GM21786 (cell line): ENCODE measurements around the gene GGN.

Experiments used
- ATAC-seq: cut with Tn5 transposase; IDR thresholded peaks from one replicate; pipeline ENCODE4 v1.9.1; 2021; ENCODE audit not compliant: unreplicated experiment

GGN gene, protein sequence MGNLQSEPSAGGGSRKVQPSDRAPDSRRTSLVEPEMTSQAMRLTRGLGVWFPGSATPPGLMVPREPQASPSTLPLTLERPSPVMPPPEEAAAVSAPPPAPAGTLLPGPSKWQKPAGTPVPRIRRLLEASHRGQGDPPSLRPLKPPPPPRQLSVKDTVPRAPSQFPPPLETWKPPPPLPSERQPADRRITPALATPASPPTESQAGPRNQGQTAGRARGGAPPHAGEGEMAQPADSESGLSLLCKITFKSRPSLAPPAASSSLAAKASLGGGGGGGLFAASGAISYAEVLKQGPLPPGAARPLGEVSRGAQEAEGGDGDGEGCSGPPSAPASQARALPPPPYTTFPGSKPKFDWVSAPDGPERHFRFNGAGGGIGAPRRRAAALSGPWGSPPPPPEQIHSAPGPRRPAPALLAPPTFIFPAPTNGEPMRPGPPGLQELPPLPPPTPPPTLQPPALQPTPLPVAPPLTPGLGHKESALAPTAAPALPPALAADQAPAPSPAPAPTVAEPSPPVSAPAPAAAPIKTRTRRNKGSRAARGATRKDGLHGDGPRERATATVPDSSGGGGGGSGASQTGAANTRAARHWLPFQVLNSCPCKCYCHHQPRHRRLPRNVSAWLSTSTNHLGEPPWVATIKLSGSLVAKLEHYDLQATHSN

GRCh38 chr19:38387550-38388348, at the start of gene GGN:
TSS of gene GGN (minus strand) at chr19:38388034. CDS start at chr19:38387261, 773 bp downstream.
- ATAC-seq = peak; percentile 41

DNA sequence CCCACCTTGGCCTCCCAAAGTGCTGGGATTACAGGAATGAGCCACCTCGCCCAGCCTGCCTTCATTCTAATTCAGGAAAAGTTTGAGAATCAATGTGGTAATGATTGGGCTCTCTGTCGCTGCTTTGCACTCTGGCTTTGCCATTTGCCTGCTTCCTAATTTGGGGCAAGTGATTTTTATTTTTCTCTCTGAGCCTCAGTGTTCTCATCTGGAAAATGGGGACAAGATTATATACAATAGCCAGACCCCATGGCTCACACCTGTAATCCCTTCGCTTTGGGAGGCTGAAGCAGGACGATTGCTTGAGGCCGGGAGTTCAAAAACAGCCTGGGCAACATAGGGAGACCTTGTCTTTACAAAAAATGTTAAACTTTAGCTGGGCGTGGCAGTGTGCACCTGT, 49.5 kb upstream of the GGN start:
- no peak for ATAC-seq

GRCh38 chr19:38434549-38435051, 46.8 kb upstream of the GGN start:
- ATAC-seq = no peak

- ATAC-seq = no peak
Observed at GRCh38 chr19:38433268-38433733, 45.5 kb upstream of the GGN start, which contains the start of gene RYR1. TSS of gene RYR1 (plus strand) at chr19:38433691. CDS start at chr19:38433830, 139 bp downstream.

GRCh38 chr19:38430931-38431330, 43.1 kb upstream of the GGN start:
- no peak for ATAC-seq

- ATAC-seq = no peak
Observed at GRCh38 chr19:38429811-38430156, 42.0 kb upstream of the GGN start.

GRCh38 chr19:38429055-38429810, 41.4 kb upstream of the GGN start:
- ATAC-seq = no peak

DNA sequence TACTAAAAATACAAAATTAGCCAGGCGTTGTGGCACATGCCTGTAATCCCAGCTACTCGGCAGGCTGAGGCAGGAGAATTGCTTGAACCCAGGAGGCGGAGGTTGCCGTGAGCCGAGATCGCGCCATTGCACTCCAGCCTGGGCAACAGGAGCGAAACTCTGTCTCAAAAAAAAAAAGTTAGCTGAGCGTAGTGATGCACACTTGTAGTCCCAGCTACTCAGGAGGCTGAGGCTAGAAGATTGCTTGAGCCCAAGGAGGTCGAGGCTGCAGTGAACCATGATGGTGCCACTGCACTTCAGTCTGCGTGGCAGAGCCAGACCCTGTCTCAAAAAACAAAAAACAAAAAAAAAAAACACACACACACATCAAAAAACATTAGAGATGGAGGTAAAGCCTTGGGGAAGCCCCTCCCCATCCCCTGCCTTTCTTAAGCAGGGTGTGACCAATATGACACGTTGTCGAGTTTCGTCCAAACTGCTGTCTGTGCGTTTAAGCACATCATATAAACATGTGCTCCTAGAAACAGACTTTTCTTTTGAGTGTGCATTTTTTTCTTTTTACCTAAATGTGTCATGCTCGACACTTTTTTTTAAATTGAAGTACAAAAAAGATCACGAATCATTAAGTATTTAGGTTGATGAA, 39.3 kb upstream of the GGN start:
- ATAC-seq = peak; percentile 60

DNA sequence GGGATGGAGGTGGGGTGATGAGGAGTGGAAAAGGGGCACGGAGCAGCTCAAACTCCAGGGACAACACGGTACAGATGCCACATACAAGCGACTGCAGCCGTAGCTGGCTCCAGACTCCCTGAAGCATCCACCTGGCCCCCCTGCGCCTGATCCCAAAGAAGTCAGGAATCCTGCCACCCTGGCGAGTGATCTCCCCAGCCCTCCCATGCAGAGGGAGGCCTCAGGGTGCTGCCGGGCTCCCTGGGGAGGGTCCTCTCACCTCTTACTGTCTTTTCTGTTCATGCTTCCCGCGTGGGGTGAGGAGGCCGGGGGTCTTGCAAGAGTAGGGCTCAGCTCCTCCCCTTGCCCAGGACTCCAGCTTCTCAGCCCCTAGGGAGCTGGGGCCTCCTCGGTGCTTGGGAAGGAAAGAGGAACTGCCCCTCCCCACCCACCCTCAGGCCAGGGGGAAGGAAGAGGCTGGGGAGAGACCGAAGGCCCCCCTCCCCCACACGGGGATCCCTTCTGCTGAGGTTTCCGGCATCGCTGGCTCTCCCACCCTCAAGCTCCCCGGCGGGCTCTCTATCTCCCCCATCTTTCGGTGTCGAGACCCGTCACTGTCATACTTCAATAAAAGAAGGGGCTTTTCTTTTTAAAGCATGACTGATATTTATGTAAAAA, 38.1 kb upstream of the GGN start, which contains the start of gene RASGRP4:
RASGRP4 (minus strand) TSS at position 410 of the 657 bp plus-strand sequence; CDS start at position 282, 128 bp downstream.
- ATAC-seq = no peak

DNA sequence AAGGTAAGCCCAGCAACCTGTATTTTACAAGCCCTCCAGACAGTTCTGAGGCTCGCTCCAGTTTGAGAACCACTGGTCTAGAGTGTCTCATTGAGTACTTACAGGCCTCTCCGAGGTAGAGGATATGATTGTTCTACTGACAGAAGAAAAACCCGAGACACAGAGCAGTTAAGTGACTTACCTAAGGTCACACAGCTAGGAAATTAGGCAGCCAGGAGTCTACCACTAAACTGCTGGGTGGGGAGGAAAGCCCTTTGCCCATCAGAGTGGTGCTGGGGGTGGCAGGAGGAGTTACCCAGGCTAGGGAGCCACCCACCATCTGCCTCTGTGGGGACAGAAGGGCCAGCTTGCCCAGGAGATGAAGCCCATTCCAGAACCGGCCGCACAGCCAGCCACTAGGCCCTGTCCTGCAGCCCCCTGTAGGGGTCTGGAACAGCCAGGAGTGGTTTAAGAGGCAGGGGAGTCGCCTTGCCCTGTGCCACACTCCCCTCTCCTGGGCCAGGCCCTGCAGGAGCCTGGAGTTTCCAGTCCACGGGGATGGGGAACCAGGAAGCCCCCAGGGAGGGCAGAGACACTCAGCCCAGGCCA, 37.5 kb upstream of the GGN start:
- no peak for ATAC-seq

- no peak for ATAC-seq
Observed at GRCh38 chr19:38424272-38424671, 36.4 kb upstream of the GGN start.

DNA sequence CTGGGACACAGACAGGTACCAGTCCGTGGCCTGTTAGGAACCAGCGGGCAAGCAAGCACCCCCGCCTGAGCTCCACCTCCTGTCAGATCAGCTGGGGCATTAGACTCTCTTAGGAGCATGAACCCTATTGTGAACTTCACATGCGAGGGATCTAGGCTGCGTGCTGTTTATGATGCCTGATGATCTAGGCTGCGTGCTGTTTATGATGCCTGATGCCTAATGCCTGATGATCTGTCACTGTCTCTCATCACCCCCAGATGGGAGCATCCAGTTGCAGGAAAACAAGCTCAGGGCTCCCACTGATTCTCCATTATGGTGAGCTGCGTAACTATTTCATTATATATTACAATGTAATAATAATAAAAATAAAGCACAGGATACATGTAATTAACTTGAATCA, 34.6 kb upstream of the GGN start:
- no peak for ATAC-seq

DNA sequence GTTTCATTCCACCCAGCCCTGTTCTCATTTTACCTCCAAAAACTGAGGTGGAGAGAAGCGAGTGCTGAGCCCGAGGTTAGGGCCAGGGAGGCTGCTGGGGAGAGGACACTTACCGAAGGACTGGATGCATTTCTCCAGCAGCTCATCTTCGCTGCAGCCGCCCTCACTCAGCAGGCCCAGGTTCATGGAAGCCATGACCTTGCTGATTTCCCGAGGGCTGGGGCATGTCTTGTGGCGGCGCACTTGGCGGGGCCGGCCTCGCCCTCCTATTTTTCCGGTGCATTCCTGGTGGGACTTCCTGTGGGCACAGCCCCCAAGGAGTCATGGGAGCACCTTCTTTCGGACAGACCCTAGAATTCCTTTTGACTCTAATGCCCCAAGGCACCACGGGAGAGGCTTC, 34.0 kb upstream of the GGN start:
- ATAC-seq = no peak

GRCh38 chr19:38420935-38421334, 33.1 kb upstream of the GGN start:
- no peak for ATAC-seq

GRCh38 chr19:38417544-38418506, 30.0 kb upstream of the GGN start:
- ATAC-seq = no peak

DNA sequence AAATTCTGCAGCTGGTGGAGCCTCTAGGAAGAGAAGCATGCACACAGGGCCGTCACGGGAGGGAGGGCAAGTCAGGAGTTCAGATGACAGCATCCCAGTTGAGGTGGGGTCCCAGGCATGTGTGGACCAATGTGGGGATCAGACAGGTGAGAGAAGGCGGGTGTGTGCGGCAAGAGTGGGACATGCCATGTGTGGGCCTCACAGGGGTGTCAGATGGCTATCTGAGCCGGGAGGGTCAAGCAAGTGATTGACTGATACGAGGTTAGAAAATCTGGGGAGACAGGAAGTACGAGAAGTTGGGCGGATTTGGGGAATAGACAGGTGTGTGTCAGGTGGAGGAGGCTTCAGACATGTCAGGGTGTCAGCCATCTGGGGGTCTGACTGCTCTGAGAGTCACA, 29.3 kb upstream of the GGN start:
- ATAC-seq = no peak

- ATAC-seq = no peak
Observed at GRCh38 chr19:38413416-38413815, 25.6 kb upstream of the GGN start.

DNA sequence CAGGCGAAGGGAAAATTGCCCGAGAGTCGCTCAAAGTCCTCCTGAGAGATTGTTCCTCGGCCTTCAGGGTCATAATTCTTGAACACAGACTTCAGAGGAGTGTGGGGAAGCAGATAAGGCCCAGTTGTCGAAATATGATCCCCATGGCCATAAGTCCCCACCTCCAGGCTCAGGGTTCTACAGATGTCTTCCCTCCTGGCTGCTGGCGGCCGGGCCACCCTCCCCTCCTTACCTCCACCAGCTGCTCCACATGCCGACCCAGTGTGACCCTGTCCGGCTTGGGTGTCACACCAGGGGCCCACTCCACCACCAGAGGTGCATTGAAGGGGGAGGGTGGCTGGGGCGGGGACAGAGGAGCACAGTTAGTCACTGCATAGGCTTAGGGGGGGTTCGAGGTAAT, 25.1 kb upstream of the GGN start:
- ATAC-seq = no peak
